IMR-90 (cell line): ENCODE results near the gene GLCCI1.

Source experiments
- CEBPB ChIP-seq: IDR thresholded peaks from 2 replicates; pipeline ENCODE4 v1.6.1; 2012; ENCODE audit warnings: low read depth, low read length, improper control_type of control experiment
- POLR2A ChIP-seq: IDR thresholded peaks from 2 replicates; pipeline ENCODE4 v1.6.1; 2012; ENCODE audit warnings: mild to moderate bottlenecking, low read depth, low read length
- RAD21 ChIP-seq: IDR thresholded peaks from 2 replicates; pipeline ENCODE4 v1.6.1; 2012; ENCODE audit warnings: low read length, improper control_type of control experiment
- SMC3 ChIP-seq: fragments of 150-350 bp; IDR thresholded peaks from 2 replicates; pipeline ENCODE4 v1.6.1; 2016; ENCODE audit warnings: low read depth, mild to moderate bottlenecking, antibody characterized with exemption, low read length, moderate library complexity
- TF ChIP-seq, protein P1 (sequence below): conservative IDR thresholded peaks from 2 replicates; pipeline ENCODE4 v1.5.1; 2012; ENCODE audit warnings: mild to moderate bottlenecking, low read depth, low read length, improper control_type of control experiment
- TF ChIP-seq, protein P2 (sequence below): fragments of 150-350 bp; IDR thresholded peaks from 2 replicates; pipeline ENCODE4 v1.6.1; 2016; ENCODE audit warnings: low read depth, mild to moderate bottlenecking, low read length, moderate library complexity, borderline replicate concordance

DNA sequence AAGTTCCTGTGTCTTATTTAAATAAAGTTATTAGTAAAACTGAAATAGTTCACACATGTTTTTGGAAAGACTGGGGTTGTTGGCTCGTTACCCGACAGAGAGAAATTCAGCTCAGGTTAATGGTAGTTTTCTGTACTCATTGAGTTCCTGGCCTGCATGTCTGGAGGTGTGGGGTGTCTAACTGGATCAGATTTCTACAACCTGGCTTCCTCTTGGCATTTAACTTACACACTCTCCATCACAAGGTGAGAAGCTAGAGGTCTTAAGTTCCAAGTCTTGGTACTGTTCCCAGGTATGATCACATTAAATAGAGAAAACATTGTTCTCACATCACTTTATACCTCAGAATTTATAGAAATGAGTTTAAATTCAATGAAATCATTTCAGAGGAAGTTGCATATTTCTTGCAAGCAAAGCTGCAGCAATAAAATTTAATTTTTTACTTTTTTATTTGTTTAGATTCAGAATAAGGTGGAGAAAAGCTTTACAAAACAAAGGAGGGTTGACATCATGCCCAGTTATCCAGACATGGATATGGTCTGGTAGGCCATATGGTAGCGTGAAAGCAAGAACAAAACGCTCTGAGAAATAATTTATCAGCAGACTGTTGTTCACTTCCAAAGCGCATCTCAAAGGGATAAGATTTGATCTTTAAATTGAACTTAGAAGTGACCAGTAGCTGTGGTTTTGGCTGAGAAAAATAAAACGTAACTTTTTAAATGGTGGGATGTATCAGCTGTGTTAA is 120.6 kb downstream of the GLCCI1 start:
- TF ChIP-seq, protein P1, sequence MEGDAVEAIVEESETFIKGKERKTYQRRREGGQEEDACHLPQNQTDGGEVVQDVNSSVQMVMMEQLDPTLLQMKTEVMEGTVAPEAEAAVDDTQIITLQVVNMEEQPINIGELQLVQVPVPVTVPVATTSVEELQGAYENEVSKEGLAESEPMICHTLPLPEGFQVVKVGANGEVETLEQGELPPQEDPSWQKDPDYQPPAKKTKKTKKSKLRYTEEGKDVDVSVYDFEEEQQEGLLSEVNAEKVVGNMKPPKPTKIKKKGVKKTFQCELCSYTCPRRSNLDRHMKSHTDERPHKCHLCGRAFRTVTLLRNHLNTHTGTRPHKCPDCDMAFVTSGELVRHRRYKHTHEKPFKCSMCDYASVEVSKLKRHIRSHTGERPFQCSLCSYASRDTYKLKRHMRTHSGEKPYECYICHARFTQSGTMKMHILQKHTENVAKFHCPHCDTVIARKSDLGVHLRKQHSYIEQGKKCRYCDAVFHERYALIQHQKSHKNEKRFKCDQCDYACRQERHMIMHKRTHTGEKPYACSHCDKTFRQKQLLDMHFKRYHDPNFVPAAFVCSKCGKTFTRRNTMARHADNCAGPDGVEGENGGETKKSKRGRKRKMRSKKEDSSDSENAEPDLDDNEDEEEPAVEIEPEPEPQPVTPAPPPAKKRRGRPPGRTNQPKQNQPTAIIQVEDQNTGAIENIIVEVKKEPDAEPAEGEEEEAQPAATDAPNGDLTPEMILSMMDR = no peak
- TF ChIP-seq, protein P2, sequence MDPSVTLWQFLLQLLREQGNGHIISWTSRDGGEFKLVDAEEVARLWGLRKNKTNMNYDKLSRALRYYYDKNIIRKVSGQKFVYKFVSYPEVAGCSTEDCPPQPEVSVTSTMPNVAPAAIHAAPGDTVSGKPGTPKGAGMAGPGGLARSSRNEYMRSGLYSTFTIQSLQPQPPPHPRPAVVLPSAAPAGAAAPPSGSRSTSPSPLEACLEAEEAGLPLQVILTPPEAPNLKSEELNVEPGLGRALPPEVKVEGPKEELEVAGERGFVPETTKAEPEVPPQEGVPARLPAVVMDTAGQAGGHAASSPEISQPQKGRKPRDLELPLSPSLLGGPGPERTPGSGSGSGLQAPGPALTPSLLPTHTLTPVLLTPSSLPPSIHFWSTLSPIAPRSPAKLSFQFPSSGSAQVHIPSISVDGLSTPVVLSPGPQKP = no peak
- TF ChIP-seq POLR2A = no peak
- TF ChIP-seq RAD21 = no peak
- no peak for TF ChIP-seq SMC3
- TF ChIP-seq CEBPB = no peak
